GM12801 (cell line): Measurements from ENCODE around the gene MRPL55.

Experiments
- CTCF ChIP-seq: IDR thresholded peaks from one replicate; pipeline ENCODE4 v1.5.1; 2011; ENCODE audit warnings: control low read depth; ENCODE audit not compliant: insufficient read length; ENCODE audit errors: extremely low read depth

Gene MRPL55

GRCh38 chr1:228145463-228146416, 36.6 kb upstream of the MRPL55 start:
- no peak for TF ChIP-seq CTCF

- TF ChIP-seq CTCF = no peak
Measured at GRCh38 chr1:228144993-228145343, 35.9 kb upstream of the MRPL55 start.

- no peak for TF ChIP-seq CTCF
Measured at GRCh38 chr1:228144193-228144992, 35.3 kb upstream of the MRPL55 start.

- TF ChIP-seq CTCF = no peak
Measured at GRCh38 chr1:228143480-228144192, 34.5 kb upstream of the MRPL55 start.

- no peak for TF ChIP-seq CTCF
Measured at GRCh38 chr1:228142701-228143136, 33.6 kb upstream of the MRPL55 start.

GRCh38 chr1:228142155-228142691, 33.1 kb upstream of the MRPL55 start:
- no peak for TF ChIP-seq CTCF
